Neural progenitor cell (in vitro differentiated cells): ENCODE data around the gene CDKL5.

ENCODE experiments used
- EZH2phosphoT487 ChIP-seq: fragments of 200-600 bp; sonication (generic); IDR thresholded peaks from 2 replicates; pipeline ENCODE4 v1.6.1; 2017; ENCODE audit warnings: antibody characterized with exemption
- TF ChIP-seq, protein P1 (sequence below): fragments of 200-600 bp; sonication (generic); IDR thresholded peaks from 2 replicates; pipeline ENCODE4 v1.5.1; 2017; ENCODE audit warnings: antibody characterized with exemption, mild to moderate bottlenecking

DNA sequence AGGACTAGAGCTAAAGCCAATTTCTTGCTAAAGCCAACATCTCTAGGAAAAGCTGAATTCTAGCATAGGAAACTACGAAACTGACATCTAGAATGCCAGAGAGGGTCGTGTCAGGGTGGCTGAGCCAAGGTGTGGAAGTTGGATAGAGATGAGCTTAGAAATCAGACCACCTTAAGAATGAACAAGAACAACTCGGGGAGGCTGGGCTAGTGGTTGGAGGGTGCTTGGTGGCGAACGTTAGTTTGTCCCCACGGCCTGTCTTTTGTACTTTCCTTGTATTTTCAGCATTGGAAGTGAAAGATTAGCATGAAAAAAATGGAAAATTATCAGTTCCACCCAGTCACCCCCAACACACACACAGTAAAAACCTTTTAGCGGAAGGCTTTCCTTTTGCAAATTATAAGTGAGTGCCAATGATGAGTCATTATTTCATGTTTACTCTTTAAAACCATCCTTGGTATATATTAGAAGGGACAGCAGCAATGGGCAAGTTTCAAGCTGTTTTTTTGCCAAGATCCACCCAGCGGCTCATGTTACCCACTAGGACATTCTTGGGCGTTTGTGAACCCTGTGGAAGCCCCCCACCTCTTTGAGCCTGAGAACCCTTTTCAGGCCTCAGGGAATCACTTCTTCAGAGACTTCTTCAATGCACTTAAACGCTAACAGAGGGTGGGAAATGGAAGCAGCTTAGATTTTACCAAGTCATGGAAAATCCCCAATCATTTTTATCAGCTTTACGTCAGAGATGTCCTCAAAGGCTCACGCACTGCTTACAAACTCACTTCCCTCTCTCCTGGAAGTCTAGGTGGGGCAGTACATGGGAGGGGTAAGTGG is 277.2 kb downstream of the CDKL5 start:
- TF ChIP-seq, protein P1, sequence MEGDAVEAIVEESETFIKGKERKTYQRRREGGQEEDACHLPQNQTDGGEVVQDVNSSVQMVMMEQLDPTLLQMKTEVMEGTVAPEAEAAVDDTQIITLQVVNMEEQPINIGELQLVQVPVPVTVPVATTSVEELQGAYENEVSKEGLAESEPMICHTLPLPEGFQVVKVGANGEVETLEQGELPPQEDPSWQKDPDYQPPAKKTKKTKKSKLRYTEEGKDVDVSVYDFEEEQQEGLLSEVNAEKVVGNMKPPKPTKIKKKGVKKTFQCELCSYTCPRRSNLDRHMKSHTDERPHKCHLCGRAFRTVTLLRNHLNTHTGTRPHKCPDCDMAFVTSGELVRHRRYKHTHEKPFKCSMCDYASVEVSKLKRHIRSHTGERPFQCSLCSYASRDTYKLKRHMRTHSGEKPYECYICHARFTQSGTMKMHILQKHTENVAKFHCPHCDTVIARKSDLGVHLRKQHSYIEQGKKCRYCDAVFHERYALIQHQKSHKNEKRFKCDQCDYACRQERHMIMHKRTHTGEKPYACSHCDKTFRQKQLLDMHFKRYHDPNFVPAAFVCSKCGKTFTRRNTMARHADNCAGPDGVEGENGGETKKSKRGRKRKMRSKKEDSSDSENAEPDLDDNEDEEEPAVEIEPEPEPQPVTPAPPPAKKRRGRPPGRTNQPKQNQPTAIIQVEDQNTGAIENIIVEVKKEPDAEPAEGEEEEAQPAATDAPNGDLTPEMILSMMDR, result no peak
- TF ChIP-seq EZH2phosphoT487, result no peak
